Measurements from ENCODE around the gene LASP1NB.

DNA sequence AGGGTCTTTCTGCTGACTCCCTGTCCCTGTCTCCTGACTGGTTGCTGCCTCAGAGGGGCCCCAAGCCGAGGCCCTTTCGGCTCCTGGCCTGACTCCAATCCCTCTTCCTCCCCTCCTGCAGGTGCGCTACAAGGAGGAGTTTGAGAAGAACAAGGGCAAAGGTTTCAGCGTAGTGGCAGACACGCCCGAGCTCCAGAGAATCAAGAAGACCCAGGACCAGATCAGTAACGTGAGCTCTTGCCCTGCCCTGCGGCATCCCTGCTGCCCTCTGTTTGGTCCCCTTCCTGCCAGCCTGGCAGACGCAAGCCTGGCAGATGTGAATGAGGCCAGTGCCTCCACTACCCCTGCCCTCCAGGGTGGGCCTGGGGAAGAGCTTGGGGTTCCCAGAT is 27.1 kb upstream of the LASP1NB start:
- TF ChIP-seq EZH2 (IDR thresholded peaks at IDR 0.05; ENCODE audit: insufficient read depth, poor library complexity, severe bottlenecking) (no peak), EZH2phosphoT487 (IDR thresholded peaks at IDR 0.05; ENCODE audit: insufficient read depth, low read depth) (no peak)
